ENCODE results near the gene CNTD1.

GRCh38 chr17:42779936-42780850, 18.5 kb upstream of the CNTD1 start, which contains the start of gene WNK4:
- no peak for TF ChIP-seq HDAC2 (IDR thresholded peaks at IDR 0.05)
- no peak for TF ChIP-seq ZFP36 (IDR thresholded peaks at IDR 0.05; ENCODE audit: borderline replicate concordance, partially characterized antibody)
- TF ChIP-seq REST (IDR thresholded peaks at IDR 0.05), result no peak
- no peak for TF ChIP-seq CTCF (IDR thresholded peaks at IDR 0.05)
- TF ChIP-seq POLR2A (IDR thresholded peaks at IDR 0.05; ENCODE audit: low read length), result no peak
- no peak for TF ChIP-seq RAD21 (conservative IDR thresholded peaks at IDR 0.05 in 1 of 2, IDR thresholded peaks at IDR 0.05 in 1 of 2)
- no peak for TF ChIP-seq TP53 (CRISPR knock-in tag; IDR thresholded peaks at IDR 0.05)
- no peak for TF ChIP-seq SMC3 (IDR thresholded peaks at IDR 0.05)
- TF ChIP-seq EP300 (IDR thresholded peaks at IDR 0.05), result no peak
- TF ChIP-seq CEBPB (IDR thresholded peaks at IDR 0.05), result no peak

Measured in A549 (cell line).